PC-9 (cell line): ENCODE measurements around the gene HBS1L. TPM values are rescaled to one million over a fixed set of nuclear protein-coding genes. Genes with fewer than 3 reads are reported as not detected.

Source experiments
- BruUV-seq: library from RNA; stranded (reverse); fragments of 400-500 nt; replicated peaks from 2 replicates; lab custom pipeline; 2021; lab: Mats Ljungman, UMichigan
- CTCF ChIA-PET: fragments of 300-600 bp; sonication (Branson Sonifier 250); formaldehyde crosslinking; loops from one replicate; lab custom pipeline; 2022; ENCODE audit warnings: antibody characterized with exemption; lab: Charles Lee
- POLR2A ChIA-PET: fragments of 300-600 bp; sonication (Branson Sonifier 250); formaldehyde crosslinking; loops from one replicate; lab custom pipeline; 2022; ENCODE audit warnings: antibody characterized with exemption; ENCODE audit not compliant: unreplicated experiment; lab: Charles Lee
- DNase-seq, 2 experiments: peaks; one replicate each; pipeline versions ENCODE4 v3.0.0 to v3.0.0-alpha.2; 2015 to 2022; ENCODE audit warnings: mixed read lengths in 1 of 2
- H2AFZ ChIP-seq: fragments of 200-600 bp; sonication (generic); 2 replicates; pipeline ENCODE4 v1.8.1; 2017; ENCODE audit warnings: antibody characterized with exemption
- H3F3A ChIP-seq: fragments of 200-600 bp; sonication (generic); 2 replicates; pipeline ENCODE4 v1.8.1; 2017; ENCODE audit warnings: antibody characterized with exemption, mild to moderate bottlenecking, low read depth; ENCODE audit not compliant: insufficient read depth
- H3K27ac ChIP-seq: fragments of 200-600 bp; sonication (generic); 2 replicates; pipeline ENCODE4 v1.6.1; 2016; ENCODE audit warnings: mixed run types
- H3K27me3 ChIP-seq: fragments of 200-600 bp; sonication (generic); 2 replicates; pipeline ENCODE4 v1.6.1; 2016; ENCODE audit warnings: low read depth, mixed run types; ENCODE audit not compliant: insufficient read depth
- H3K36me3 ChIP-seq: fragments of 200-600 bp; sonication (generic); 2 replicates; pipeline ENCODE4 v1.6.1; 2016; ENCODE audit warnings: low read depth, mixed run types
- H3K4me1 ChIP-seq: fragments of 200-600 bp; sonication (generic); replicated peaks from 2 replicates; pipeline ENCODE4 v1.6.1; 2016; ENCODE audit warnings: mixed run types; ENCODE audit not compliant: insufficient read depth
- H3K4me2 ChIP-seq: fragments of 200-600 bp; sonication (generic); 2 replicates; pipeline ENCODE4 v1.6.1; 2017; ENCODE audit warnings: mixed run types
- H3K4me3 ChIP-seq: fragments of 200-600 bp; sonication (generic); 2 replicates; pipeline ENCODE4 v1.6.1; 2016; ENCODE audit warnings: mixed run types
- H3K79me2 ChIP-seq: fragments of 200-600 bp; sonication (generic); 2 replicates; pipeline ENCODE4 v1.6.1; 2017; ENCODE audit warnings: low read depth, mixed run types
- H3K9me2 ChIP-seq: fragments of 200-600 bp; sonication (generic); 2 replicates; pipeline ENCODE4 v1.8.1; 2017; ENCODE audit warnings: mild to moderate bottlenecking; ENCODE audit not compliant: insufficient read depth
- H3K9me3 ChIP-seq: fragments of 200-600 bp; sonication (generic); 2 replicates; pipeline ENCODE4 v1.8.1; 2016; ENCODE audit warnings: low read depth; ENCODE audit not compliant: insufficient read depth
- H4K20me1 ChIP-seq: fragments of 200-600 bp; sonication (generic); 2 replicates; pipeline ENCODE4 v1.8.1; 2017; ENCODE audit not compliant: insufficient read depth
- EZH2 ChIP-seq: fragments of 200-600 bp; sonication (generic); IDR thresholded peaks from 2 replicates; pipeline ENCODE4 v1.8.0; 2017; ENCODE audit warnings: antibody characterized with exemption, low read depth
- intact Hi-C: fragments of 100-400 bp; cut with micrococcal nuclease; formaldehyde crosslinking; loops from one replicate; pipeline ENCODE4 v1.10.0; 2022; ENCODE audit not compliant: unreplicated experiment
- total RNA-seq: library from RNA; stranded (reverse); gene quantifications from 2 replicates; pipeline ENCODE4 v1.2.3, GENCODE V29; 2021
- TF ChIP-seq, protein P1 (sequence below): fragments of 200-600 bp; sonication (generic); conservative IDR thresholded peaks from 2 replicates; pipeline ENCODE4 v1.6.1; 2017; ENCODE audit warnings: mixed run types, antibody characterized with exemption, mild to moderate bottlenecking, moderate library complexity

Gene HBS1L
- total RNA-seq, 1 experiment from 2014 or later = 84.4 TPM

DNA sequence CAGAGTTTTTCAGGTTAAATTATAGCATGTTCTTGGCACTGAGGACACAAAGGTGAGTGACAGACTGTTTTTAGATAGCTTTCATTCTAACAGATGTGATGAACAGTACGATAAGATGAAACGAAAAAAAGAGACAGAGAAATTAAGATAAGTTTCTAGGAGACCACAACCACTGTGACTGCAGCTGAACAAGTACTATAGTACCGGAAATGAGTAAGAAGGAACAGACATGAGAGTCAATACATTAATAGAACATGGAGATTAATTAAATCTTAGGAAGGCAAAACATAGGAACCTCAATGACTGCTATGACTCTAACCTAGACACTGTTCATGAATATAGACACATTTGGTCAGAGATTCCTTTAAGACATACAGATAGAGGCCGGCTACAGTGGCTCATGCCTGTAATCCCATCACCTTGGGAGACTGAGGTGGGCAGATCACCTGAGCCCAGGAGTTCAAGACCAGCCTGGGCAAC lies 40.2 kb downstream of the HBS1L start:
- H3K4me1 ChIP-seq = no peaks in the 10 kb centered on the region
- H3K27ac ChIP-seq = no peak overlapping the region
- DNase-seq = no peak
- no peaks in the 10 kb centered on the region; the same call in 1 of the 2 replicates for H3K9me2 ChIP-seq
- no peak overlapping the region for H3K4me2 ChIP-seq
- TF ChIP-seq, protein P1, sequence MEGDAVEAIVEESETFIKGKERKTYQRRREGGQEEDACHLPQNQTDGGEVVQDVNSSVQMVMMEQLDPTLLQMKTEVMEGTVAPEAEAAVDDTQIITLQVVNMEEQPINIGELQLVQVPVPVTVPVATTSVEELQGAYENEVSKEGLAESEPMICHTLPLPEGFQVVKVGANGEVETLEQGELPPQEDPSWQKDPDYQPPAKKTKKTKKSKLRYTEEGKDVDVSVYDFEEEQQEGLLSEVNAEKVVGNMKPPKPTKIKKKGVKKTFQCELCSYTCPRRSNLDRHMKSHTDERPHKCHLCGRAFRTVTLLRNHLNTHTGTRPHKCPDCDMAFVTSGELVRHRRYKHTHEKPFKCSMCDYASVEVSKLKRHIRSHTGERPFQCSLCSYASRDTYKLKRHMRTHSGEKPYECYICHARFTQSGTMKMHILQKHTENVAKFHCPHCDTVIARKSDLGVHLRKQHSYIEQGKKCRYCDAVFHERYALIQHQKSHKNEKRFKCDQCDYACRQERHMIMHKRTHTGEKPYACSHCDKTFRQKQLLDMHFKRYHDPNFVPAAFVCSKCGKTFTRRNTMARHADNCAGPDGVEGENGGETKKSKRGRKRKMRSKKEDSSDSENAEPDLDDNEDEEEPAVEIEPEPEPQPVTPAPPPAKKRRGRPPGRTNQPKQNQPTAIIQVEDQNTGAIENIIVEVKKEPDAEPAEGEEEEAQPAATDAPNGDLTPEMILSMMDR = no peak
- no peak for TF ChIP-seq EZH2
- no TSS peak for BruUV-seq
- H3K79me2 ChIP-seq = no peaks in the 10 kb centered on the region; the same call in 1 of the 2 replicates
- H3K36me3 ChIP-seq = no peaks in the 10 kb centered on the region
- H3F3A ChIP-seq = no peaks in the 10 kb centered on the region
- intact Hi-C loops = no loop called here
- ChIA-PET CTCF (no interaction called here), POLR2A (no interaction called here)
- peaks cover 14% of the 10 kb centered on the region; the same call in 1 of the 2 replicates for H4K20me1 ChIP-seq
- no peak overlapping the region for H3K4me3 ChIP-seq
- no peak overlapping the region for H2AFZ ChIP-seq
- H3K9me3 ChIP-seq = no peaks in the 10 kb centered on the region
- H3K27me3 ChIP-seq = no peaks in the 10 kb centered on the region

DNA sequence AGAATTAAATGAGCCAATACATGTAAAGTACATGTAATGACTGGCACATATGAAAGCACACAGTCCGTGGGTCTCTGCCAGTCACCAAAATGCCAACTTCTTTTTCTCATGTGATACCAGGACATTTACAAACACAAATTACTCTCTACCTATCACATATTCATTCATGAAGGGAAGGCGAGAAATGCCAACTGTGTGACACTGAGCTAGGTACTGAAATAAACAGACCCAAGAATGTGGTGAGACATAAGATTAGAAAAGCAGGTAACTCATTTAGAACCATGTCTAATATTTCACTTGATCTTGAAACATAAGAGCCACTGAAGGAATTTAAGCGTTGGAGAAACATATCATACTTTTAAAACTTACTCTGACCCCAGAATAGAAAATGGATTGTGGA lies 41.4 kb downstream of the HBS1L start:
- intact Hi-C loops = no loop called here
- H3K4me2 ChIP-seq = no peak overlapping the region

DNA sequence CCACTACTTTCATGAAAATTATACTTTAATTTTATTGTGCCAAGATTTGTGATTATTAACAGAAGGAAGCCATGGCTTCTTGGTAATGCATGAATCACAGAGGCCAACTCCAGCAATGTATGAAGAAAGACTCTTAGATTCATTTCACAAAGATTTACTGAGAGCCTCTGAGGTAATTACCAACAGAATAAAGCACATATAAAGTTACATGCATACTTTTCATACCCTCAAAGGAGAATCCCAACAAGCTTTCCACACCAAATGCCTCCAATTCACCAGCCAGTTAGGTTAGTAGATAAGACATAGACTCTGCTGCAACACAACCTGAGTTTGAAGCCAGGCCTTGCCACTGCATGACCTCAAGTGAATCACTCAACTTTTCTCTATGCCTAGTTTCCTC lies 41.9 kb downstream of the HBS1L start:
- H3K4me3 ChIP-seq = no peak overlapping the region
- intact Hi-C loops = no loop called here
- H3K9me2 ChIP-seq = no peaks in the 10 kb centered on the region; the same call in 1 of the 2 replicates
- H3K36me3 ChIP-seq = no peaks in the 10 kb centered on the region
- no peak overlapping the region for H2AFZ ChIP-seq
- no peaks in the 10 kb centered on the region for H3K9me3 ChIP-seq
- no peaks in the 10 kb centered on the region for H3K27me3 ChIP-seq
- no peaks in the 10 kb centered on the region; the same call in 1 of the 2 replicates for H3K79me2 ChIP-seq
- POLR2A ChIA-PET = no interaction called here
- H3F3A ChIP-seq = no peaks in the 10 kb centered on the region
- no peak overlapping the region for H3K4me2 ChIP-seq
- H4K20me1 ChIP-seq = peaks cover 7% of the 10 kb centered on the region; the same call in 1 of the 2 replicates
- no TSS peak for BruUV-seq
- CTCF ChIA-PET = no interaction called here
- no peak for TF ChIP-seq EZH2
- TF ChIP-seq, protein P1 = no peak
- no peak for DNase-seq
- H3K27ac ChIP-seq = no peak overlapping the region
- no peaks in the 10 kb centered on the region for H3K4me1 ChIP-seq

More for the DNA sequence above, 41.4 kb downstream of the HBS1L start:
- Histone ChIP-seq H3K4me3 (no peak overlapping the region), H2AFZ (no peak overlapping the region), H4K20me1 (peaks cover 9% of the 10 kb centered on the region; the same call in 1 of the 2 replicates), H3K79me2 (no peaks in the 10 kb centered on the region; the same call in 1 of the 2 replicates), H3K36me3 (no peaks in the 10 kb centered on the region), H3K4me1 (no peaks in the 10 kb centered on the region), H3K9me2 (no peaks in the 10 kb centered on the region; the same call in 1 of the 2 replicates), H3K9me3 (no peaks in the 10 kb centered on the region), H3K27me3 (no peaks in the 10 kb centered on the region), H3K27ac (no peak overlapping the region), H3F3A (no peaks in the 10 kb centered on the region)
- ChIA-PET POLR2A (no interaction called here), CTCF (no interaction called here)
- no peak for TF ChIP-seq EZH2
- TF ChIP-seq, protein P1 = no peak
- no TSS peak for BruUV-seq
- DNase-seq = no peak
